Effector CD8-positive, alpha-beta T cell (primary cell): Measurements from ENCODE around the gene SPAG9.
"Not testable (repeated sequence)": the region's sequence is repeated elsewhere in the genome, so short reads cannot be mapped to it uniquely, and the experiment has no call there.

Source experiments
- DNase-seq: peaks from one replicate; lab custom pipeline; 2025; lab: John Stamatoyannopoulos, UW

The SPAG9 gene

GRCh38 chr17:51088287-51088686, 32.4 kb downstream of the SPAG9 start:
- no peak for DNase-seq

GRCh38 chr17:51087072-51087757, 33.5 kb downstream of the SPAG9 start:
- no peak for DNase-seq

GRCh38 chr17:51085150-51085805, 35.4 kb downstream of the SPAG9 start:
- no peak for DNase-seq

GRCh38 chr17:51083981-51084380, 36.7 kb downstream of the SPAG9 start:
- no peak for DNase-seq

- DNase-seq = not testable (repeated sequence)
Observed at GRCh38 chr17:51083364-51083763, 37.3 kb downstream of the SPAG9 start.

- no peak for DNase-seq
Observed at GRCh38 chr17:51079049-51079448, 41.6 kb downstream of the SPAG9 start.

- no peak for DNase-seq
Observed at GRCh38 chr17:51078009-51078592, 42.6 kb downstream of the SPAG9 start.

GRCh38 chr17:51076821-51077220, 43.8 kb downstream of the SPAG9 start:
- no peak for DNase-seq

GRCh38 chr17:51071556-51071955, 49.1 kb downstream of the SPAG9 start:
- no peak for DNase-seq

GRCh38 chr17:51065466-51065865, 55.2 kb downstream of the SPAG9 start:
- DNase-seq = no peak

GRCh38 chr17:51064061-51064735, 56.5 kb downstream of the SPAG9 start:
- DNase-seq = no peak

- DNase-seq = no peak
Observed at GRCh38 chr17:51060396-51060795, 60.3 kb downstream of the SPAG9 start.

GRCh38 chr17:51059781-51060180, 60.9 kb downstream of the SPAG9 start:
- DNase-seq = no peak

GRCh38 chr17:51057534-51057933, 63.1 kb downstream of the SPAG9 start:
- no peak for DNase-seq

- DNase-seq = no peak
Observed at GRCh38 chr17:51056813-51057510, 63.7 kb downstream of the SPAG9 start.

GRCh38 chr17:51054748-51055147, 65.9 kb downstream of the SPAG9 start:
- no peak for DNase-seq

- DNase-seq = no peak
Observed at GRCh38 chr17:51052235-51052634, 68.4 kb downstream of the SPAG9 start.

GRCh38 chr17:51050291-51051033, 70.2 kb downstream of the SPAG9 start:
- DNase-seq = no peak

GRCh38 chr17:51046514-51047384, 73.9 kb downstream of the SPAG9 start:
- no peak for DNase-seq

- no peak for DNase-seq
Observed at GRCh38 chr17:51046046-51046445, 74.6 kb downstream of the SPAG9 start.
